D721Med (cell line): Measurements from ENCODE around the gene DUSP28.

Experiments
- DNase-seq: peaks from one replicate; pipeline ENCODE4 v3.0.0; 2011; ENCODE audit warnings: low spot score; ENCODE audit not compliant: insufficient read length
- FAIRE-seq: peaks from 2 replicates; lab custom pipeline; 2011; peaks lifted over from hg19 to GRCh38; lab: Jason Lieb, UNC
- TF ChIP-seq, protein P1 (sequence below): IDR thresholded peaks from 2 replicates; pipeline ENCODE4 v1.5.1; 2012; ENCODE audit warnings: mild to moderate bottlenecking, control low read depth; ENCODE audit not compliant: insufficient read depth; ENCODE audit errors: missing control alignments

The DUSP28 gene

GRCh38 chr2:240589375-240589774 lies 29.2 kb downstream of the DUSP28 start:
- FAIRE-seq (no peak), DNase-seq (no peak)
- TF ChIP-seq, protein P1, sequence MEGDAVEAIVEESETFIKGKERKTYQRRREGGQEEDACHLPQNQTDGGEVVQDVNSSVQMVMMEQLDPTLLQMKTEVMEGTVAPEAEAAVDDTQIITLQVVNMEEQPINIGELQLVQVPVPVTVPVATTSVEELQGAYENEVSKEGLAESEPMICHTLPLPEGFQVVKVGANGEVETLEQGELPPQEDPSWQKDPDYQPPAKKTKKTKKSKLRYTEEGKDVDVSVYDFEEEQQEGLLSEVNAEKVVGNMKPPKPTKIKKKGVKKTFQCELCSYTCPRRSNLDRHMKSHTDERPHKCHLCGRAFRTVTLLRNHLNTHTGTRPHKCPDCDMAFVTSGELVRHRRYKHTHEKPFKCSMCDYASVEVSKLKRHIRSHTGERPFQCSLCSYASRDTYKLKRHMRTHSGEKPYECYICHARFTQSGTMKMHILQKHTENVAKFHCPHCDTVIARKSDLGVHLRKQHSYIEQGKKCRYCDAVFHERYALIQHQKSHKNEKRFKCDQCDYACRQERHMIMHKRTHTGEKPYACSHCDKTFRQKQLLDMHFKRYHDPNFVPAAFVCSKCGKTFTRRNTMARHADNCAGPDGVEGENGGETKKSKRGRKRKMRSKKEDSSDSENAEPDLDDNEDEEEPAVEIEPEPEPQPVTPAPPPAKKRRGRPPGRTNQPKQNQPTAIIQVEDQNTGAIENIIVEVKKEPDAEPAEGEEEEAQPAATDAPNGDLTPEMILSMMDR = no peak

- FAIRE-seq = no peak
- DNase-seq = no peak
Observed at GRCh38 chr2:240589850-240590525, 29.8 kb downstream of the DUSP28 start.

DNA sequence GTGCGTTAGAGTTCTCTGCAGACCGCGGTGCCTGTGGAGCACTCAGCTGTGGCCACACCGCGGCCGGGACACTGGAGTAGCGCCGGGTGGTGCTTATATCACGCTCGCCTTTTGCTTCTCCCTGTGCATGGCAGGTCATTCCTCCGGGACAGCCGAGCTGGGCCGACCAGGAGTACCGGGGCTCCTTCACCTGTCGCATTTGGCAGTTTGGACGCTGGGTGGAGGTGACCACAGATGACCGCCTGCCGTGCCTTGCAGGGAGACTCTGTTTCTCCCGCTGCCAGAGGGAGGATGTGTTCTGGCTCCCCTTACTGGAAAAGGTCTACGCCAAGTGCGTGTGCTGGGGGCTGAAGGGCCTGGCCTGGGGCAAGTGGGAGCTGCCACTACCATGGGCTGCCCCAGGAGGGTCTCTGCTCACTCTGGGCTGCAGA lies 30.5 kb downstream of the DUSP28 start:
- FAIRE-seq = no peak
- no peak for DNase-seq
- TF ChIP-seq, protein P1 = no peak

More at GRCh38 chr2:240589850-240590525, 29.8 kb downstream of the DUSP28 start:
- TF ChIP-seq, protein P1 = no peak

DNA sequence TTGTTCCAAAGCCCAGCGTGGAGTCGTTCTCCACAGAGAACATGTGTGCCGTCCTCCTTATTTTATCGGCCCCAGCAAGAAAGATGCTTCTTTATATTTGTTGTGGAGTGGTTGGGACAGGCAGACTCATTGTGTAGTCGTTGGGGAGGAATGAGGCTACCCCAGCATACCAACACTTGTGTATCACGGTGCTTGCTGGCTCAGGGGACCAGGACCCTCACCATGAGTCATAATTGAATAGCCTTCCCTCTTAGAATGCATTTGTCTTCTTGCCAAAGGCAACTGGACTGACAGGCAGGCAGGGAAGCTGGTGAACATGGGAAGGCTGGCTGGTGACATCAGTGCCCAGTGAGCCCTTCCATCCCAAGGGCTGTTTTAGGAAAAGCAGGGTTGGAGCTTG lies 31.1 kb downstream of the DUSP28 start:
- DNase-seq (no peak), FAIRE-seq (no peak)
- TF ChIP-seq, protein P1 = no peak

GRCh38 chr2:240591784-240592183 lies 31.6 kb downstream of the DUSP28 start:
- DNase-seq = no peak
- no peak for FAIRE-seq
- TF ChIP-seq, protein P1 = no peak

GRCh38 chr2:240593026-240593702 lies 33.0 kb downstream of the DUSP28 start:
- DNase-seq (no peak), FAIRE-seq (no peak)
- TF ChIP-seq, protein P1 = no peak
